ENCODE results near the gene ZSCAN10.

Gene ZSCAN10

DNA sequence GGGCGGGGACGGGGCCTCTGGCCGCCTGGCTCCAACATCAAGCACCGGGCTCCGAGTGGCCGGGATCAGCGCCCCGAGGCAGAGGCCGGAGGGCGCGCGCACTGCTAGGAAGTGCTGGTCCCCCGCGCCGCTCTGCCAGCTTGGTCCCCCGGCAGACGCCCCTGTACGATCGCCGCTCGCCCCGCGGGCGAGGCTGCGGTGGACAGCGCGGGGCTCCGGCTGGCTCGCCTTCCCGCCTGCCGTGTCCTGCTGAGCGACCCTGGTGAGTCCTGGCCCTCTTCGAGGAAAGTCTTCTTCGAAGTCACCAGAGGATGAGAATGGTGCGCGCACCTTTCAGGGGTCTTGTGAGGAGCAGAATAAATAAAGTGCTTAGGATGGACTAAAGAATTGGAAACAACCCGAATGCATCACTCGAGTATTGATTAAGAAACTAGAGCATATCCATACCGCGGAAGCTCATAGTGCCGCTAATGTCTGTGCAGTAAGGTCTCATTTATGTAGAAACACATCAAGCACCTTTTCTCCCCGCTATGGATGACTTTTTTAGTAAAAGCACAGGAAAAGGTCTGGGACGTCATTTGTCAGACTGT is 36.1 kb upstream of the ZSCAN10 start:
- Histone ChIP-seq H3K4me3 (ENCODE audit: low read depth, low read length) (peak overlapping the region; percentile 96), H2AFZ (peak overlapping the region; percentile 96), H3K9me3 (ENCODE audit: control insufficient read depth, low read length) (no peaks in the 10 kb centered on the region), H3K36me3 (ENCODE audit: control insufficient read depth, insufficient read depth, low read length) (no peaks in the 10 kb centered on the region), H3K27ac (peak overlapping the region; percentile 78), H3K4me2 (ENCODE audit: low read length) (peak overlapping the region; percentile 99), H3K79me2 (peaks cover 19% of the 10 kb centered on the region), H3K9ac (peak overlapping the region; percentile 95), H3K27me3 (ENCODE audit: control insufficient read depth, insufficient read depth, low read length) (no peaks in the 10 kb centered on the region), H3K4me1 (no peaks in the 10 kb centered on the region)
- no peak for TF ChIP-seq CTCF (IDR thresholded peaks at IDR 0.05)

DNA sequence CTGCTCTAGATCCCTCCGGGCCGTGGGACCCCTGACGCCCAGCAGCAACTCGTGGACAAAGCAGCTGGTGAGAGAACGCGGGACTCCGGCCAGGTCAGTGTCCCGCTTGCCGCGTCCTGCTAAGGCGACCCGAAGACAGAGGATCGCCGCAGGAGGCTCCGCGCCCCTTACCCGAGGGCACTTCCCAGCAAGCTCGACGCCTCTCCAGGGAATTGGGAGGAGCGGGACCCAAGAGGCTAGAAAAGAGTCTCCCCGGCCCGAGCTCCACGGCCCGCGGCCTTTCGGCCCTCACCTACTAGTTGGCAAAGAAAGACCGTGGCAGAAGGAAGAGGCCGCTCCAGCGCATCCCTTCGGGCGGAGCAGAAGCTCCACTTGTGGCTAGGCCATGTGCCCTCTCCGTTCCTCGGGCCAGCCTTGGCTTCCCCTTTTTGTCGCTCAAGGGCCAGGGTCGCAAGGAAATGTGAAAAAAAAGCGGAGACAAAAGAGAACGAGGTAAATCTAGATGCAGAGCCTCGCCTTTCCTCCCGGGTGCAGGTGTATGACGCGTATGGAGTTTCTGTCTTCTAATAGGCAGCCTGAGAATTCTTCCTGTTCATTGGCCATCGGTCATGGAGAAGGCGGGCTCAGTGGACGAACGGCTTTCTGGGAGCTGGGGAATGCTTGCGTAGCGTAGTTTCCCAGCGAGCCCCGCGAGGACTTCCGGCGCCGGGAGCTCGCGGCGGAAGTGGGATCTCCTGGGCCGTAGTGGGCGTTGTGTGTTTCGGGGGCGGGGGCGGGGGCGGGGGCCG is 35.4 kb upstream of the ZSCAN10 start, which contains the start of gene ZNF213:
Gene ZNF213 (plus strand): TSS at position 692 of the 788 bp plus-strand sequence. CDS start 2,252 bp downstream, outside the sequence.
- no peaks in the 10 kb centered on the region for H3K9me3 ChIP-seq (ENCODE audit: control insufficient read depth, low read length)

GRCh38 chr16:3133844-3134243 is 34.8 kb upstream of the ZSCAN10 start:
- H3K9me3 ChIP-seq (ENCODE audit: control insufficient read depth, low read length) = no peaks in the 10 kb centered on the region
- peaks cover 9% of the 10 kb centered on the region for H3K4me1 ChIP-seq
- H3K4me3 ChIP-seq (ENCODE audit: low read depth, low read length) = peak overlapping the region; percentile 100
- H3K27me3 ChIP-seq (ENCODE audit: control insufficient read depth, insufficient read depth, low read length) = no peaks in the 10 kb centered on the region
- H3K27ac ChIP-seq = peak overlapping the region; percentile 96
- H3K79me2 ChIP-seq = peaks cover 19% of the 10 kb centered on the region
- TF ChIP-seq CTCF (IDR thresholded peaks at IDR 0.05) = no peak
- H3K4me2 ChIP-seq (ENCODE audit: low read length) = peak overlapping the region; percentile 96
- H3K36me3 ChIP-seq (ENCODE audit: control insufficient read depth, insufficient read depth, low read length) = no peaks in the 10 kb centered on the region
- H3K9ac ChIP-seq = peak overlapping the region; percentile 94
- peak overlapping the region; percentile 96 for H2AFZ ChIP-seq

More for the DNA sequence above, 35.4 kb upstream of the ZSCAN10 start, which contains the start of gene ZNF213:
- Histone ChIP-seq H3K36me3 (ENCODE audit: control insufficient read depth, insufficient read depth, low read length) (no peaks in the 10 kb centered on the region), H3K27ac (peak within 1 kb of the TSS; percentile 96), H3K4me1 (peaks cover 4% of the 10 kb centered on the region), H3K4me2 (ENCODE audit: low read length) (peak within 1 kb of the TSS; percentile 99), H3K9ac (peak within 1 kb of the TSS; percentile 95), H3K79me2 (peaks cover 19% of the 10 kb centered on the region), H2AFZ (peak within 1 kb of the TSS; percentile 96), H3K27me3 (ENCODE audit: control insufficient read depth, insufficient read depth, low read length) (no peaks in the 10 kb centered on the region), H3K4me3 (ENCODE audit: low read depth, low read length) (peak within 1 kb of the TSS; percentile 100)
- TF ChIP-seq CTCF (IDR thresholded peaks at IDR 0.05) = no peak

GRCh38 chr16:3131755-3132377 is 32.8 kb upstream of the ZSCAN10 start:
- Histone ChIP-seq H3K27ac (no peak overlapping the region), H3K9ac (no peak overlapping the region), H3K4me1 (peaks cover 13% of the 10 kb centered on the region), H3K4me3 (ENCODE audit: low read depth, low read length) (no peak overlapping the region), H3K9me3 (ENCODE audit: control insufficient read depth, low read length) (no peaks in the 10 kb centered on the region), H3K27me3 (ENCODE audit: control insufficient read depth, insufficient read depth, low read length) (no peaks in the 10 kb centered on the region), H3K79me2 (peaks cover 19% of the 10 kb centered on the region), H3K36me3 (ENCODE audit: control insufficient read depth, insufficient read depth, low read length) (no peaks in the 10 kb centered on the region), H2AFZ (no peak overlapping the region), H3K4me2 (ENCODE audit: low read length) (no peak overlapping the region)
- TF ChIP-seq CTCF (IDR thresholded peaks at IDR 0.05) = peak; percentile 53

Measured in parathyroid adenoma (tissue), 2 donors.